Naive B cell (primary cell): ENCODE measurements around the gene BPIFB3. TPM values are rescaled to one million over a fixed set of nuclear protein-coding genes. Genes with fewer than 3 reads are reported as not detected.
"Not testable (repeated sequence)": the region's sequence is repeated elsewhere in the genome, so short reads cannot be mapped to it uniquely, and the experiment has no call there.

Source experiments
- ATAC-seq, 2 donors: fragments of 150-1000 bp; cut with Tn5 transposase; 2 replicates each; pipeline ENCODE4 v1.10.0; 2021; ENCODE audit warnings: low read depth in 2 of 2, mild to moderate bottlenecking in 2 of 2, moderate library complexity in 2 of 2
- DNase-seq: peaks from one replicate; pipeline ENCODE4 v3.0.0; 2022
- H3K27ac Mint-ChIP-seq, 6 donors: one replicate each; pipeline ENCODE4 v1.8.0; 2020 to 2022; ENCODE audit warnings: mild to moderate bottlenecking in 6 of 6, mixed read lengths in 6 of 6, moderate library complexity in 5 of 6, inconsistent platforms in 2 of 6
- H3K27me3 Mint-ChIP-seq, 3 donors: one replicate each; pipeline ENCODE4 v1.8.0; 2021 to 2022; ENCODE audit warnings: mixed read lengths in 3 of 3, mild to moderate bottlenecking in 1 of 3
- H3K36me3 Mint-ChIP-seq, 2 donors: one replicate each; pipeline ENCODE4 v1.8.0; 2020 to 2022; ENCODE audit warnings: mixed read lengths in 2 of 2, inconsistent platforms in 1 of 2, mild to moderate bottlenecking in 1 of 2
- H3K4me1 Mint-ChIP-seq, 3 donors: one replicate each; pipeline ENCODE4 v1.8.0; 2020 to 2022; ENCODE audit warnings: mixed read lengths in 3 of 3, inconsistent platforms in 1 of 3, mild to moderate bottlenecking in 1 of 3, moderate library complexity in 1 of 3
- H3K4me3 Mint-ChIP-seq, 8 donors: one replicate each; pipeline ENCODE4 v1.8.0; 2020 to 2022; ENCODE audit warnings: mild to moderate bottlenecking in 8 of 8, mixed read lengths in 8 of 8, moderate library complexity in 8 of 8, inconsistent platforms in 2 of 8
- H3K9me3 Mint-ChIP-seq, 7 donors: one replicate each; pipeline ENCODE4 v1.8.0; 2020 to 2022; ENCODE audit warnings: mixed read lengths in 7 of 7, mild to moderate bottlenecking in 5 of 7, inconsistent platforms in 2 of 7, moderate library complexity in 1 of 7
- polyA plus RNA-seq, 6 donors: library from polyadenylated mRNA; unstranded; fragments of 300-500 nt; fragmentation: Illumina TruSeq; gene quantifications; one replicate each; pipeline ENCODE4 v1.2.3, GENCODE V29; 2021; ENCODE audit warnings: low read depth in 6 of 6

Gene BPIFB3
- polyA plus RNA-seq, 6 donors from 2014 or later = not detected

DNA sequence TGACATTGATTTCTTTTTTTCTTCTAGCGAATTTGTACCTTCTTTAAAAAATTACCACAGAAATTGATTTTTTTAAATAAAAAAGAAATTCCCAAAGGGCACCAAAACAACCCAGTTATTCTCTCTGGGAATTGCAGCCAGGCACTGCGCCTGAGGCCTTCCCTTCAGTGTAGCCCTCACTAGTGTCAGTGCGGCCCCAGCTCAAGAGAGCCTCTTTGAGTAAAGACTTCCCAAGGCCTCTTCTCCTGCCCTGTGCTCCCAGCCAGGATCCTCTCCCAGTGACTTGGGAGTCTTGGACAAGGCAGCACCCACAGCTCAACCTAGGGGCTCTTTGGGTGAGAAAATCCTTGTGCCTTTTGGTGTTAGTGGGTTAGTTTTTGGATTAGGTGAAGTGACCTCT is 67.2 kb downstream of the BPIFB3 start:
- H3K9me3 Mint-ChIP-seq = peaks cover 2 to 16% (median 7%) of the 10 kb centered on the region in 7 donors
- H3K4me1 Mint-ChIP-seq = no peaks in the 10 kb centered on the region
- peaks cover 19 to 43% (median 40%) of the 10 kb centered on the region in 3 donors for H3K27me3 Mint-ChIP-seq
- no peak for DNase-seq
- no peak for ATAC-seq
- H3K36me3 Mint-ChIP-seq = peaks cover 0 to 6% of the 10 kb centered on the region in 2 donors
- no peak overlapping the region for H3K4me3 Mint-ChIP-seq
- H3K27ac Mint-ChIP-seq = no peak overlapping the region

DNA sequence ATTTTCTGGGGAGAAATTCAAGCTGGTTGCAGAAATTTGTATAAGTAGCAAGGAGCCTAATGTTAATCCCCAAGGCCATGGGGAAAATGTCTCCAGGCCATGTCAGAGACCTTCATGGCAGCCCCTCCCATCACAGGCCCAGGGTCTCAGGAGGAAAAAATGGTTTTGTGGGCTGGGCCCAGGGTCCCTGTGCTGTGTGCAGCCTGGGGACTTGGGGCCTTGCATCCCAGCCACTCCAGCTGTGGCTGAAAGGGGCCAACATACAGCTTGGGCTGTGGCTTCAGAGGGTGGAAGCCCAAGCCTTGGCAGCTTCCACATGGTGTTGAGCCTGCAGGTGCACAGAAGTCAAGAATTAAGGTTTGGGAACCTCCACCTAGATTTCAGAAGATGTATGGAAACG is 68.6 kb downstream of the BPIFB3 start:
- not testable (repeated sequence) for DNase-seq, H3K4me1 Mint-ChIP-seq, ATAC-seq, H3K27ac Mint-ChIP-seq, H3K4me3 Mint-ChIP-seq, H3K36me3 Mint-ChIP-seq
- Mint-ChIP-seq H3K9me3 (peaks cover 2 to 12% (median 7%) of the 10 kb centered on the region in 7 donors), H3K27me3 (peaks cover 24 to 43% (median 43%) of the 10 kb centered on the region in 3 donors)

Other genes starting within 250 kb of the BPIFB3 start
- gene MAPRE1, start 233.9 kb upstream of the BPIFB3 start, polyA plus RNA-seq = 10 to 100 TPM; 72.1 to 90.6 (median 85.3) TPM
- gene EFCAB8, start 195.0 kb upstream of the BPIFB3 start, polyA plus RNA-seq = not detected
- gene SUN5, start 49.5 kb upstream of the BPIFB3 start, polyA plus RNA-seq = not detected
- gene BPIFB2, start 46.2 kb upstream of the BPIFB3 start, polyA plus RNA-seq = not detected
- gene BPIFB6, start 22.3 kb upstream of the BPIFB3 start, polyA plus RNA-seq = not detected
- not detected for gene BPIFB4, start 25.7 kb downstream of the BPIFB3 start, polyA plus RNA-seq
- gene BPIFA2, start 114.3 kb downstream of the BPIFB3 start, polyA plus RNA-seq = not detected
- not detected for gene BPIFA3, start 163.4 kb downstream of the BPIFB3 start, polyA plus RNA-seq
- gene BPIFA1, start 182.1 kb downstream of the BPIFB3 start, polyA plus RNA-seq = not detected
- gene BPIFB1, start 229.3 kb downstream of the BPIFB3 start, polyA plus RNA-seq = not detected